ENCODE data around the gene INVS. TPM values are rescaled to one million over a fixed set of nuclear protein-coding genes. Genes with fewer than 3 reads are reported as not detected.

Gene INVS
- total RNA-seq, 1 experiment from 2014 or later = 30.1 TPM

- H3K27ac ChIP-seq = no peak overlapping the region
- DNase-seq = no peak
- 0 out of 2 replicates have a peak, but pooled peaks cover 3% of the 10 kb centered on the region for H3K4me1 ChIP-seq
- no peaks in the 10 kb centered on the region for H3K9me3 ChIP-seq (replicated peaks)
- H3K4me3 ChIP-seq = no peak overlapping the region
- no peaks in the 10 kb centered on the region for H3K27me3 ChIP-seq
- H3K36me3 ChIP-seq = peaks cover 18% of the 10 kb centered on the region
These were observed 182.0 kb downstream of the INVS start for GRCh38 chr9:100281066-100281465.

- Histone ChIP-seq H3K4me3 (no peak overlapping the region), H3K27me3 (no peaks in the 10 kb centered on the region), H3K9me3 (replicated peaks) (no peaks in the 10 kb centered on the region), H3K4me1 (0 out of 2 replicates have a peak, but pooled peaks cover 3% of the 10 kb centered on the region), H3K36me3 (peaks cover 23% of the 10 kb centered on the region), H3K27ac (no peak overlapping the region)
- peak; percentile 48 to 82 for DNase-seq
These were observed 182.8 kb downstream of the INVS start for GRCh38 chr9:100281676-100282387.

- H3K4me3 ChIP-seq = no peak overlapping the region
- H3K27me3 ChIP-seq = no peaks in the 10 kb centered on the region
- no peak overlapping the region for H3K27ac ChIP-seq
- peaks cover 28% of the 10 kb centered on the region for H3K36me3 ChIP-seq
- H3K9me3 ChIP-seq (replicated peaks) = no peaks in the 10 kb centered on the region
- H3K4me1 ChIP-seq = 0 out of 2 replicates have a peak, but pooled peaks cover 3% of the 10 kb centered on the region
- DNase-seq = no peak
These were observed 183.3 kb downstream of the INVS start for GRCh38 chr9:100282388-100282719.

- no peak for DNase-seq
- Histone ChIP-seq H3K27me3 (no peaks in the 10 kb centered on the region), H3K27ac (no peak overlapping the region), H3K4me1 (0 out of 2 replicates have a peak, but pooled peaks cover 3% of the 10 kb centered on the region), H3K36me3 (peaks cover 42% of the 10 kb centered on the region), H3K4me3 (no peak overlapping the region), H3K9me3 (replicated peaks) (no peaks in the 10 kb centered on the region)
These were observed 185.2 kb downstream of the INVS start for GRCh38 chr9:100284247-100284646.

- H3K27ac ChIP-seq = no peak overlapping the region
- no peaks in the 10 kb centered on the region for H3K9me3 ChIP-seq (replicated peaks)
- H3K4me3 ChIP-seq = no peak overlapping the region
- H3K36me3 ChIP-seq = peaks cover 47% of the 10 kb centered on the region
- DNase-seq = no peak
- no peaks in the 10 kb centered on the region for H3K27me3 ChIP-seq
- H3K4me1 ChIP-seq = 0 out of 2 replicates have a peak, but pooled peaks cover 3% of the 10 kb centered on the region
These were observed 186.0 kb downstream of the INVS start for GRCh38 chr9:100285080-100285479.

- DNase-seq = no peak
- peaks cover 45% of the 10 kb centered on the region for H3K36me3 ChIP-seq
- no peaks in the 10 kb centered on the region for H3K27me3 ChIP-seq
- 0 out of 2 replicates have a peak, but pooled peaks cover 3% of the 10 kb centered on the region for H3K4me1 ChIP-seq
- no peaks in the 10 kb centered on the region for H3K9me3 ChIP-seq (replicated peaks)
- H3K4me3 ChIP-seq = no peak overlapping the region
- H3K27ac ChIP-seq = no peak overlapping the region
These were observed 186.6 kb downstream of the INVS start for GRCh38 chr9:100285601-100286000.

- Histone ChIP-seq H3K27ac (no peak overlapping the region), H3K27me3 (no peaks in the 10 kb centered on the region), H3K9me3 (replicated peaks) (no peaks in the 10 kb centered on the region), H3K36me3 (peaks cover 45% of the 10 kb centered on the region), H3K4me3 (no peak overlapping the region), H3K4me1 (0 out of 2 replicates have a peak, but pooled peaks cover 3% of the 10 kb centered on the region)
- DNase-seq = no peak
These were observed 187.2 kb downstream of the INVS start for GRCh38 chr9:100286257-100286656.

- DNase-seq = no peak
- Histone ChIP-seq H3K4me3 (no peak overlapping the region), H3K27ac (no peak overlapping the region), H3K9me3 (replicated peaks) (no peaks in the 10 kb centered on the region), H3K4me1 (no peaks in the 10 kb centered on the region), H3K27me3 (no peaks in the 10 kb centered on the region), H3K36me3 (peaks cover 48% of the 10 kb centered on the region)
These were observed 188.1 kb downstream of the INVS start for GRCh38 chr9:100287186-100287585.

- no peak for DNase-seq
- Histone ChIP-seq H3K9me3 (replicated peaks) (no peaks in the 10 kb centered on the region), H3K36me3 (peaks cover 59% of the 10 kb centered on the region), H3K4me3 (no peak overlapping the region), H3K27me3 (no peaks in the 10 kb centered on the region), H3K27ac (no peak overlapping the region), H3K4me1 (no peaks in the 10 kb centered on the region)
These were observed 191.7 kb downstream of the INVS start for GRCh38 chr9:100290714-100291113.

- Histone ChIP-seq H3K9me3 (replicated peaks) (no peaks in the 10 kb centered on the region), H3K4me1 (no peaks in the 10 kb centered on the region), H3K4me3 (no peak overlapping the region), H3K27me3 (no peaks in the 10 kb centered on the region), H3K36me3 (peaks cover 54% of the 10 kb centered on the region), H3K27ac (no peak overlapping the region)
- no peak for DNase-seq
These were observed 193.4 kb downstream of the INVS start for GRCh38 chr9:100292414-100292813.

- DNase-seq = no peak
- H3K36me3 ChIP-seq = peaks cover 55% of the 10 kb centered on the region
These were observed 195.3 kb downstream of the INVS start for GRCh38 chr9:100294341-100294740.

GRCh38 chr9:100294806-100295205, 195.8 kb downstream of the INVS start:
- peak in 1 of 2 experiments; percentile 38 for DNase-seq
- Histone ChIP-seq H3K36me3 (peaks cover 54% of the 10 kb centered on the region), H3K27ac (no peak overlapping the region), H3K4me3 (no peak overlapping the region), H3K4me1 (no peaks in the 10 kb centered on the region), H3K27me3 (no peaks in the 10 kb centered on the region), H3K9me3 (replicated peaks) (no peaks in the 10 kb centered on the region)

More at GRCh38 chr9:100294341-100294740, 195.3 kb downstream of the INVS start:
- H3K4me1 ChIP-seq = no peaks in the 10 kb centered on the region
- no peak overlapping the region for H3K4me3 ChIP-seq
- no peaks in the 10 kb centered on the region for H3K27me3 ChIP-seq
- no peak overlapping the region for H3K27ac ChIP-seq
- H3K9me3 ChIP-seq (replicated peaks) = no peaks in the 10 kb centered on the region

GRCh38 chr9:100295240-100295639, 196.2 kb downstream of the INVS start:
- H3K36me3 ChIP-seq = peaks cover 59% of the 10 kb centered on the region
- H3K4me3 ChIP-seq = no peak overlapping the region
- no peaks in the 10 kb centered on the region for H3K9me3 ChIP-seq (replicated peaks)
- no peaks in the 10 kb centered on the region for H3K27me3 ChIP-seq
- DNase-seq = no peak
- no peak overlapping the region for H3K27ac ChIP-seq
- H3K4me1 ChIP-seq = no peaks in the 10 kb centered on the region

- H3K4me3 ChIP-seq = no peak overlapping the region
- H3K36me3 ChIP-seq = peaks cover 70% of the 10 kb centered on the region
- no peaks in the 10 kb centered on the region for H3K4me1 ChIP-seq
- no peaks in the 10 kb centered on the region for H3K9me3 ChIP-seq (replicated peaks)
- no peaks in the 10 kb centered on the region for H3K27me3 ChIP-seq
- DNase-seq = no peak
- no peak overlapping the region for H3K27ac ChIP-seq
These were observed 197.4 kb downstream of the INVS start for GRCh38 chr9:100296407-100296806.

GRCh38 chr9:100298378-100298777, 199.3 kb downstream of the INVS start:
- no peak overlapping the region for H3K27ac ChIP-seq
- H3K4me1 ChIP-seq = no peaks in the 10 kb centered on the region
- H3K27me3 ChIP-seq = no peaks in the 10 kb centered on the region
- no peak for DNase-seq
- no peak overlapping the region for H3K4me3 ChIP-seq
- H3K36me3 ChIP-seq = peaks cover 75% of the 10 kb centered on the region
- no peaks in the 10 kb centered on the region for H3K9me3 ChIP-seq (replicated peaks)

GRCh38 chr9:100303747-100304146, 204.7 kb downstream of the INVS start:
- no peak overlapping the region for H3K27ac ChIP-seq
- no peak for DNase-seq
- peaks cover 92% of the 10 kb centered on the region for H3K36me3 ChIP-seq
- H3K4me1 ChIP-seq = no peaks in the 10 kb centered on the region
- no peak overlapping the region for H3K4me3 ChIP-seq
- H3K27me3 ChIP-seq = no peaks in the 10 kb centered on the region
- no peaks in the 10 kb centered on the region for H3K9me3 ChIP-seq (replicated peaks)
